Measurements from ENCODE around the gene EHBP1. TPM values are rescaled to one million over a fixed set of nuclear protein-coding genes. Genes with fewer than 3 reads are reported as not detected.

EHBP1 gene
- total RNA-seq, 1 experiment from 2014 or later: 25.2 TPM

DNA sequence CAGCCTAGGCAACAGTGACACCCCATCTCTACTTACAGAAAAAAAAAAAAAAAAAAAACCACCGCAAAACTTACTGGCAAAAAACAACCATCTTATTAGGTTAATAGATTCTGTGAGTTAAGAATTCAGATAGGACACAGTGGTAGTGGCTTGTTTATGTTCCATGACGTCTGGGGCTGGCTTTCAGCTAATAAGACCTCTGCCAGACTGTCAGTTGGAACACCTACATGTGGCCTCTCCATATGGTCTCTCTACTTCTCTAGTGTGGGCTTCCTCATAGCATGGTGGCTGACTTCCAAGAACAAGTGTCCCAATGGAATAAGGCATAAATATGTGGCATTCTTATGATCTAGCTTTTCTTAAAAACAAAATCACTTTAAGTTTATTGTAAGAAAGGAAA, 251.1 kb downstream of the EHBP1 start:
- DNase-seq (ENCODE audit: low spot score): no peak

DNA sequence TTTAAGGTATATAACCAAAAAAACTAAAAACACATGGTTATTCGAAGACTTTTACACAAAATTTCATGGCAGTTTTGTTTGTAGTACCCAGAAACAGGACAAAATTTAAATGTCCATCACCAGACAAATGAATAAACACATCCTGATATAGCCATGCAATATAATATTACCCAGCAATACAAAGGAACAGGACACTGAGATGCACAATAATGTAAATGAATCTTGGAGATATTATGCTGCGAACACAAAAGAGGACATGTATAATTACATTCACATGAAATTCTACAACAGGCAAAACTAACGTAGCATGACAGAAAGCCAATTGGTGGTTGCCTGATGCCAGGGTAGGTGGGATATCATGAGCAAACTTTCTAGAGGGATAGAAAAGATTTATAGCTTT, 252.7 kb downstream of the EHBP1 start:
- DNase-seq (ENCODE audit: low spot score): no peak

DNA sequence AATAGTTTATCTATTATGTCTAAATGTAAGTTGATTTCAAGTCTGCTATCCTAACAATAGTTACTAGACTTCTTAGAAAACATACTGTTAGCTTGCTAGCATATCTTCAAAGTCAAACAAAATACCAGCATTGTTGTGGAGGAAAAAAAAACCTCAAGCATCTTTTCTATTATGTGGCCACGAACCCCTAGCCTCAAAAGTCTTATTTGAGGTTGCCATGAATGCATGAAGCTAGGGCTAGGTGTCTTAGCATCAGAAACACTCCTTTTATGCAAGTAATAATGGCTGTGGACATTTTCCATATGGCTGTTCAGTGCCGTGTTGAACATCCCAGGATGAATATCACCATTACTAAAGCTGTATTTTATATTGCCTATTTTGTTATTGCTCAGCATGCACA, 258.5 kb downstream of the EHBP1 start:
- no peak for DNase-seq (ENCODE audit: low spot score)

DNA sequence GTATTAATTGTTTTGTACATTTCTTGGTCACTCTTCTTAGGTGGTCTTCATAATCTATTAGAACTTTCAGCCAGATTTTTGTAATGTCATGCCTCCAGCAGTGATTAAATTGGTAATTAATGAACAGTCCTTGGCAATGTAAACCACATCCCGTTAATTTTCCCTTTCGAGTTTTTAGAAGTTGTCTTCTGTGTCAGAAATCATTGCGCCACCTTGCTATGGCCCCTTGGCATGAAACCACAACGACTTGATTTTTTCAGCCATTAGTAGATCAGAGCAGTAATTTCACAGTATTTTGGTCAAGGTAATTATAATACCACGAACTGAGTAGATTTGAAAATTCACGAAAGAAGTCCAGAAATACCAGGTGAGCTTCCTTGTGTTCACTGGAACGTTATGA, 259.2 kb downstream of the EHBP1 start:
- no peak for DNase-seq (ENCODE audit: low spot score)

GRCh38 chr2:62966991-62967390, 261.5 kb downstream of the EHBP1 start:
- DNase-seq (ENCODE audit: low spot score): no peak

DNA sequence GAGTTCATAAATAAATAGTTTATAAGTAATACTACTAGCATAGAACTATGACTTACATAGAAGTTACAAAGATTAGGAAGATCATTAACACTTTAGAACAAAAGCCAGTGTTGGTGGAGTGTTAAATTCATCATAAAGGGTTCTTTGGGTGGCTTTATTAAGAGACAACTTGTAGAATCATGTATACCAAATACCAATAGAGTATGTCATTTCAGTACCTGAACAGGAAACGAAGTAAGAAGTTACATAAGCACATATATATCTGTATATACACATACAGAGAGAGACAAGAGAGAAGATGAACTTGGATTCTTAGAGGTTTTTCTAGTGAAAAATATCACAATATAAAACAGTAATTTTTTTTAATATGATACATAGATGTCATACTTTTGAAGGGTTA, 262.7 kb downstream of the EHBP1 start:
- DNase-seq (ENCODE audit: low spot score): no peak

GRCh38 chr2:62968668-62969067, 263.2 kb downstream of the EHBP1 start:
- no peak for DNase-seq (ENCODE audit: low spot score)

DNA sequence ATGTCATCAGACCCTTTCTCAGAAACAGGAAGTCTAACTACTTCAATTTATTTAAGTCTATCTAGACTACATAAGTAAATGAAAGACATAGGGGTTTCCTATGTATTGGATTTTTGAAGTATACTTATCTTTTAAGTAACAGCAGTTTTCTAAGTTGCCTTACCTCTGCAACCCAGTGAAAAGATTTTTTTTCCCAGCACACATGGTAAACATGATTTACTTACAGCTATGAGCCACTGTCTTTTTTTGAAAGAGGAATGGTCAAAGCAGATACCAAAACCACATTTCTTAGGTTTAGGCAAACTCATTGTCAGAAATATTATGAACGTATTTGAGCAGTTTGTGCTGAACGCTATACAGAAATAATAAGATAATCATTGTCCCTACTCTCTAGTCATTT, 266.4 kb downstream of the EHBP1 start:
- DNase-seq (ENCODE audit: low spot score): no peak

DNA sequence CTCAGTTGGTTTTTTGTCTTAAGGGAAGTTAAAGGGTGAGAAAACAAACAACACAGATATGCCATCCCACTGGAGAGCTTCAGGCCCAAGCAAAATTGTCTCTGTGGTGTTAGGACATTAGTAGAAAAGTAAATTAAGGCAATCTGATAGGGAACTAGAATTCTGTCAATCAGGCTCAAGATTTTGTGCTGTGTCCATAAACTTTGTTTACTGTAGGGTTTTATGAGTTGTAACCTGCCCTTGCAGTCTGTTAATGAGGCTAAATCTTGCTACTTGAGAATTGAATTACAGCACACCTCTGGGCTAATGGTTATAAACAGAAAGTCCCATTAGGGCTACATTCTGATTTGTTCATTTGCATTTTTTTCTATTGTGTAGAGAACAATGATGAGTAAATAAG, 267.1 kb downstream of the EHBP1 start:
- DNase-seq (ENCODE audit: low spot score): peak; percentile 20

- DNase-seq (ENCODE audit: low spot score): no peak
Observed at GRCh38 chr2:62974999-62975398, 269.5 kb downstream of the EHBP1 start.

GRCh38 chr2:62991605-62992004, 286.1 kb downstream of the EHBP1 start:
- DNase-seq (ENCODE audit: low spot score): no peak

GRCh38 chr2:62992561-62992960, 287.0 kb downstream of the EHBP1 start:
- no peak for DNase-seq (ENCODE audit: low spot score)

- no peak for DNase-seq (ENCODE audit: low spot score)
Observed at GRCh38 chr2:62994206-62994605, 288.7 kb downstream of the EHBP1 start.

DNA sequence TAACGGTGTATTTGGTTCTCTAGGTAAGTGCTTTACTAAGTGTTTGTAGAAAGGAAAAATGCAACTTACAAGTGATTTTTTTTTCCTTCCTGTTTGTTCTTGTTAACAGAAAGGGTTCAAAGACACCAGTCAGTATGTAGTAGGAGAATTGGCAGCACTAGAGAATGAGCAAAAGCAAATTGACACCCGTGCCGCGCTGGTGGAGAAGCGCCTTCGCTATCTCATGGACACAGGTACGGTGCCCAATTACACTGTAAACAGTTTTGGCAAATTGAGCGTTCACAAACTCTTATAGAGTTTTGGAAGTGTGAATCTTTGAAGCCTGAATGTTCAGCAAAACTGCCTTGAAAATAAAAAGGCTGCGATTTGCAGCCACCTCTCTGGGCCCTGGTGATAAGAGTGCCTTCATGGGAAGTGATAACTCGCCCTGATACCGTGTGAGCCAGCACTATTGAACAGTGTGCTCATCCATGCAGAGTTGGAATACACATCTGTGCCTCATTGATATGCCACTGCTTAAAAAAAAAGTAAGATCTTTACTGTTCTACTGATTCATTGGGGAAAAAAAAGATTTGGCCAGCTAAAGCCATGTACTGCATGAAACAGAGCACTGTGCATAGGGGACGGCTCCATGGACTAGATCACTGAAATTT, 291.1 kb downstream of the EHBP1 start:
- DNase-seq (ENCODE audit: low spot score): no peak

DNA sequence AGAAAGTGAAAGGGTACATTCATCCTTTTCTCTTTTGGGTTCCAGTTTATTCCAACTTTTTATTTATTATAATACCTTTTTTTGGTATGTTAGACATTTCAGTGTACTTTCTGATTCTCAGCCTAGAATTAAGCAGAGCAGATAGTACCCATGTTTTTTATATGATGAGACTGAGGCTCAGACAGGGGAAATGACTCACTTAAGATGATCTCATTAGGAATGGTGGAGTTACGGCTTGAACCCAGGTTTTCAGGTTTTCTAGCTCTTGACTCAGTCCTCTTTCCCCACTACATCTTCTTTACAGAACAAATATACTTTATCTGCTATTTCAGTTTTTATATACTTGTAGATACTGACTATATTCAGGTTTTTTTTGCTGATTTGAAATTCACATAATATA, 293.4 kb downstream of the EHBP1 start:
- no peak for DNase-seq (ENCODE audit: low spot score)

GRCh38 chr2:62999905-63000304, 294.4 kb downstream of the EHBP1 start:
- no peak for DNase-seq (ENCODE audit: low spot score)

- no peak for DNase-seq (ENCODE audit: low spot score)
Observed at GRCh38 chr2:63000801-63001200, 295.3 kb downstream of the EHBP1 start.

DNA sequence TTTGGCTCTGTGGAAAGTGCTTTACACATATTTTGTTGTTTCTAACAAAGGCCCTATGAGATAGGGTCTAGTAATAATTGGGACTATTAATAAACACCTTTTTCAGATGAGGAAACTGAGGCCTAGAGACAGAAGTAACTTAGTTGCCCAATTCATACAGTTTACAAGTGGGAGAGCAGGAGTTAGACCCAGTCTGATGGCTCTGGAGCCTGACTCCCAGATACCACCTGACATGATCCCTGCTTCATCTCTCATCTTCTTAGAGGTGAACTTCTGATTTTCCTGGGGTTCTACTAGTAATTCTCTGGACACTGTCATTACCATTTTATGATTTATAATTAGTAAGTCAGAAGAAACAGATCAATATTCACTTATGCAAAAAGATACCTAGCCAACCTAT, 296.1 kb downstream of the EHBP1 start:
- no peak for DNase-seq (ENCODE audit: low spot score)

DNA sequence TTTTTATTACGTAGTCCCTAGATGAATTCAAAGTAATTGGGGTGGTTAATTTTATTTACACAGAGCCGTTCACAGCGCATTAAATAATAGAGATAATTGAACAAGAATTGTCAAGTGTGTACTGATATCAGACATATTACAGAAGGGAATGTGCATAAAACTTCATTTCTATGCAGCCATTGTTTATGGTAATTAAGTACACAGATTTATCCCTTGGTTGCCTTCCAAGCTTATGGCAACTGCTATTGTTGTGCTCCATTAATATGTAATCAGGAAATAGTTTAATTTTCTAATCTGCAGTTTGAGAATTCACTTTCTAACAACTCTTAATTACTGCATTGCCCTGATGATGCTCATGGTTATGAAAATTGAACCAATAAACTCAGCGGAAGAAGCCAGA, 297.8 kb downstream of the EHBP1 start:
- no peak for DNase-seq (ENCODE audit: low spot score)

- DNase-seq (ENCODE audit: low spot score): no peak
Observed at GRCh38 chr2:63007813-63008458, 302.4 kb downstream of the EHBP1 start.

GRCh38 chr2:63008838-63009237, 303.3 kb downstream of the EHBP1 start:
- DNase-seq (ENCODE audit: low spot score): no peak

GRCh38 chr2:63009490-63009889, 304.0 kb downstream of the EHBP1 start:
- DNase-seq (ENCODE audit: low spot score): no peak

DNA sequence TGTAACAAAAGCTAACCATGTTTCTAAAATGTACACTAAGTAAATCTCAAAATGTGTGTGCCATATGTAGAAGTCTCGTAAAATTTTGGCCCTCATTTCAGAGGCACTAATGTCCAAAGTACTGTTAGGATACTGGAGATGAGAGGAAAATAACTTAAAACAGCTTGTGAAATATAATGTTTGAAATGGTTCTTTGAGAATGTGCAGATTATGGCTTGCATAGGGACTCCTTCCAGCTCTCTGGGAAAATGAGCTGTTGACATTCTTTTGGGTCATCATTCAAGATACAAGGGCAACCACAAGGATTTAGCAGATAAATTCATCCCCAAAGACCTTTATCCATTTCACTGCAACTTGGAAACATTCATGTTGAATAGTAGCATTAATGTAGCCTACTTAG, 307.0 kb downstream of the EHBP1 start:
- DNase-seq (ENCODE audit: low spot score): no peak

DNA sequence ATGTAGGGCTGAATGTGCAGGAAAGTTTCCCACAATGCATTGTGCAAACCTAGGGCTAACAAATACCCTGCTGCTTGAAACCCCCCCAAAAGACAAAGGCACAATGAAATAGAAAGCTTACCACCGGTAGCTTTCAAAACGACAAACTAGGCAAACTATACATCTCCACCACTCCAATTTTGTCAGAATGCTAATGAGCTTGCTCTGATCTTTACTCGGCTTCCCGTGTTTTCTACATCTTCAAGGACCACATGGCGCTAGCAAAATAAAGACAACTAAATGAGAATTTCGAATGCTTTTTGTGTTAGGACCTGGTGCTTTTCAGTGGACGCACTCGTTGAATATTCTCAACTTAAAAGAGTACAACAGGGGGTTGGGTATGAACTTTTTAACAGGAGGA, 307.9 kb downstream of the EHBP1 start:
- DNase-seq (ENCODE audit: low spot score): no peak
